ENCODE measurements around the gene PHACTR1.

Gene PHACTR1

DNA sequence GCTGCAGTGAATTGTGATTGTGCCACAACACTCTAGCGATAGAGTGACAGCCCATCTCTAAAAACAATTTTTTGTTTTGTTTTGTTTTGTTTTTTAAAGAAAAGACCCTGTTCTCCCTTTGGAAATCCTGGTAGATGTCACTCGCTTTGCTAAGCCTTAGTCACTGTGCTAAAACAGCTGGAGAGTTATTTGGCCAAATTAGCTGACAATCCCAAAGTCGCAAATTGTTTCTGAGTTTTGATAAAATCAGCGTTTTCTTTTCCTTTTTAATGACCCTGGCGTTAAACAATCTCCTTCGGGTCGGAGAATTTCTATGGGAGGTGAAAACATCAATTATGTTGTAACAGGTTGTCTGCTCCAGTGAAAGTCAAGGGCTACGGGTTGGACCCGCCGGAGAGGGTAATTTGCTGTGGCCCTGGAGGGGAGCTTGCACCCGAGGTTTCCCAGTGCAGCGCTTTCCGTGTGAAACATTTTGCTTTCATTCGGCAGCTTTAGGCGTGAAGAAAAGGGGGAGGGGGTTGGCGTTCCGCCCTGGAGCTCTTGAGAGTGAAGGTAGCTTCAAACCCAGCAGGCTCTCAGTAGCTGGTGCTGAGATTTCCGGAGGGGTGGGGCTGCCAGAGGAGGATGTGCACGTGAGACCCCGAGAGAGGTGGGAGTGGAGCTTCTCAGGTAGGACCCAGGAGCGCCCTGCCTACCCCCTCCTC lies 296.6 kb downstream of the PHACTR1 start:
- DNase-seq (ENCODE audit: extremely low read depth in 1 of 2, low read depth in 1 of 2): no peak

DNA sequence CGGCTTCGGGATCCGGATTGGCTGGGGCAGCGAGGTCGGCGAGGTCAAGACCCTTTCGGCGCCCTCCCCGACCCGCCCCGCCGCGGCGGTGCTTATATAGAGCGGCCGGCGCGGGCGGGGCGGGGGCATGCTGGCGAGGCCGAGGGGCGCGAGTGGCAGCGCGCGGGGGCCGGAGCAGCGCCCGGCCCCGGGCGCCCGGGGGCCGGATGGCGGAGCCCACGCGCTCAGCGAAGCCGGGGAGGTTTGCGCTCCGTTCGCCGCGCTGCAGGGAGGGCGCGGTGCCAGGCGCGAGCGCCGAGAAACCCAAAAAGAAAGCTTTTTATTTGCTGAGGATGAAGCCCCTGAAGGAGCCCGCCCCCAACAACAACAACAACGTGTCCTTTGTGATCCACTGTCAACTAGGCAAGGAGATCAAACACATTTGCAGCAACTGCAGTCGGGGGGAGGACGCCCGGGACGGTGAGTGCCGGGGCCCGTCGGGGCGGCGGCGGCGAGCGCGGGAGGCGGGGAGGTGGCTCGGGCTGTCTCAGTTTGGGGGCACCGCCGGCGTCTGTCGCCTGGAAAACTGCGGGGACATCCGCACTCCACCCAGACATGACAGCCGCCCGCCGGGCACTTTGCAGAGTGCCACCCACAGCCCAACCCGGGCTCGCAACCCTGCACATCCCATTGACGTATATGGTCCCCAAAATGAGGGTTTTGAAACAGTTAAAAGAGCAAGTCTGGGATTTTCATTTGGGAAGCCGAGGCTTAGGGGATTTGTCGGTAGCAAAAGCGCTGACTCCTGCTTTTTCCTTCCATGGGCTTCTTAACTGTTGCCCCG lies 297.3 kb downstream of the PHACTR1 start:
- no peak for DNase-seq (ENCODE audit: extremely low read depth in 1 of 2, low read depth in 1 of 2)

DNA sequence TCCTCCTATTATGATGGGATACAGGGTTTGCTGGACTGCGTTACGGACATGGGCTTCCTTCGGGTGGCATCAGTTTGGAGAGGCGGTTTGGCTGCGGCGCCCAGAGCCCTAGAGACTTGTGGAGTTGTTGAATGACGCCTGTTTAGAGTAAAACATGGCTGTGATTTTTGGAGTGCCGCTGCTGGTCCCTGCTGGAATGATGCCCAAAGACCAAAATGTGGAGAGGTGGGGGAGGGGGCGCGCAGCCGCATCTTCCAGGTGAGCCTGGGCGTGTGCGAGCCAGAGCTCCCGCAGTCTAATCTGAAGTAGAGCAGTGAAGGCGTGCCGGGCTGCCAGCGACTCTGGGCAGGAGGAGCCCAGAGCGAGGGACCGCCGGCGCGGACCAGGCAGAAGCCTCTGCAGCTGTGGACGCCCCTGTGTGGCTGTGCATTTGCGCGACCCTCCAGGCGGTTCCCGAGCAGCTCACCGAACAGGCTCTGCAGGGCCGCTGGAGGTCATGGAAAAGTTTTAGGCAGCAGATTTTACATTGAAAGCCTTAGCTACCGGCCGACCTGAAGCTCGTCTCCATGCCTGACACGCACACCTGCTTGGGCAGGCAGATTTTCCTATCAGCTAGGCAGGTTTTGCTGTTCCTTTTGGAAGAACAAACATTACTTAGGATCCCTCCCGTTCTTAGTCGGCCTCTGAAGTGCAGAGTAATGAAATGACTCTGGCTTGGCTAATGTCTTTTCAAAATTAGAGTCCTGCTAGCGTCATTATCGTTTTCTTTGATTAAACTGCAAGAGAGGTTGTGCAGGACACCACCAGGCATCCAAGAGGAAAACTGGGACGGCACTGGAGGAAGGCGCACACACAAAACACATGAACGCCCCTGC lies 298.2 kb downstream of the PHACTR1 start:
- DNase-seq (ENCODE audit: extremely low read depth in 1 of 2, low read depth in 1 of 2): no peak

DNA sequence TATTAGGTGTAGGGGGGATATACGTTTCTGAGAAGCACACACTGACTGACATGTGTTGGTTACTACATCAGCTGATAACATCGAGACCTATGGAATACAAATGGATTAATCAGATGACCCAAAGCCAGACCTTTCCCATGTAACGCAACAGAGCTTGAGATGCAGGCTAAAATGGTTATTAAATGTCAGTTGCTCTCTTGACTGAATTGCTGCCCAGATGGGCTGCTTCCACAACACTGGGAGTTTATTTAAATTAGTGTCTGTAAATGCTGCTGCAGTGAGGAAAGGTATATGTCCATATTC lies 298.8 kb downstream of the PHACTR1 start:
- no peak for DNase-seq (ENCODE audit: extremely low read depth in 1 of 2, low read depth in 1 of 2)

DNA sequence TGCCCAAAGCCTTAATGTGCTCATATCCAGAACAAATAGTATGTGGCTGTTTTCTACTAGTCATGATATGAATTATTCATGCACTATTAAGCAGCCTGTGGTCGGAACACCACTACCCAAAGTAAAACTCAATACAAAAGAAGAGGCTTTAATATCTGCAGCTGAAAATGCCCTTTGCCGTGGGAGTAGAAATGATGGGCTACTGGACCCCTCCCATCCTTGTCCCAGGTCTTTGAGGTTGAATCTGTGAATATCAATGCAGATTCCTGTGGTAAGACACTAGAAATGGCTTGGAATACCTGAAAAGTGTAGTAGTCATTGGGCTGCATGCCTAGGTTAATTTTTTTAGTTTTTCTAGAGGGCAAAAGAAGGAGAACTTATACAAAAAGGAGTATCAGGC lies 308.0 kb downstream of the PHACTR1 start:
- no peak for DNase-seq (ENCODE audit: extremely low read depth in 1 of 2, low read depth in 1 of 2)

DNA sequence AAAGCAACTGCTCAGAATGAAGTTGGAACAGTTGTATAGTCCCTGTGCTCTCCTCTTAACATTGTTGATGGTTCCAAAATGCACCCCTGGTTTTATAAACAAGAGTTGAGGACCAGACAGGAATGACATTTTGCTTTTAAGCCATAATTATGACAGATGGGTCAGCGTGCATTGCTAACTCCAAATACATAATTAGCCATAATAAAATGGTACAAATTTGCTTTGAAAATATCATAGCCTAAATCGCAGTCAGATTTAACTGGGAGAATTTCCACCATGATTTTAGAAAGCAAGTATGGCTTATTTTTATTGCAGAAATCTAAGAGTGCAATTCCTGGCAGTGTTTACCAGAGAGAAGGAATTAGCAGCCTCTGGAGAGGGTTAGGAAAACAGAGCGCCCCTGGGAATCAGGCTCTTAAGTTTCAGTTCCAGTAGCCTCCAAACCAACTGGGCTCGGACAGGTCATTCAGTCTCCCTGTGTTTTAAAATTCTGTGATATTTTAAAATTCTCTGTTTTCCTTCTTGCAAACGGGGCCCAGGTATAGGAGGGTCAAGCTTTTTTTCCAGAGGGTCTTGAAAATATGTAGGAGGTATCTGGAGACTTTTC lies 309.4 kb downstream of the PHACTR1 start:
- no peak for DNase-seq (ENCODE audit: extremely low read depth in 1 of 2, low read depth in 1 of 2)

DNA sequence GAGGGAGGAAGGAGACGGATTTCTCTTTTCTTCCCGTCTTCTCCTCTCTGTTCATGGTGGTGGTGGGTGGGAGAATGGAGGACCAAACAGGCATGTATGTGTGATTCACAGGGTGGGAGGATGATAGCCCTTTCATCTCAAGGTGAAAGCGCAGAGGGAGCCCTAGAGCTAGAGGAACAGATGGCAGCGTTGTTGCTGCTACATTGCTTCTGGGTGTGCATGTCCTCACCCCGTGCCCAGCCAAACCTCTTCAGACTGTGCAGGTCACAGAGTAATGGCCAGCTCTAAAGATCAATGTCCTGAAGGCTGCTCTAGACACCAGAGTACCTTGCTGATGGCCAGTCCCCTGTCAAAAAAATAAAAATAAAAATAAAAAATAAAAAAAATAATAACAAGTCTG lies 310.0 kb downstream of the PHACTR1 start:
- no peak for DNase-seq (ENCODE audit: extremely low read depth in 1 of 2, low read depth in 1 of 2)

DNA sequence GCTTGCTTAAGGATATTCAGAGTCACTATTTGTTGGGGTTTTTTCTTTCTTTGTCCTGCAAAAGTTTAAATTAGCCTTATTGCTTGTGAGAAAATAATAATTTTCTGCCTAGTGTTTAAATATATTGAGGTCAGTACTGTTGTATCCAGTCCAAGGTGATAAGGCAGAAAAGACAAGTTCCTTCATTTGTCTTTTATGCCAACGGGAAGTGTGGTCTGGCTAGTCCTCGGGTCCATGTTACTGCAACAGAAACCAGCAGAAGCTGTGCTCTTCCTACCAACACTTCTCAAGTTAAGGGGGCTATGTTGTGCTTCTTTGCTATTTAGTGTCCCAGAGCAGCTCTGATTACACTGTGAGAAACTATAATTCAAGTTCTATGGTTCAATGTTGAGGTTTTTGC lies 310.6 kb downstream of the PHACTR1 start:
- DNase-seq (ENCODE audit: extremely low read depth in 1 of 2, low read depth in 1 of 2): no peak

DNA sequence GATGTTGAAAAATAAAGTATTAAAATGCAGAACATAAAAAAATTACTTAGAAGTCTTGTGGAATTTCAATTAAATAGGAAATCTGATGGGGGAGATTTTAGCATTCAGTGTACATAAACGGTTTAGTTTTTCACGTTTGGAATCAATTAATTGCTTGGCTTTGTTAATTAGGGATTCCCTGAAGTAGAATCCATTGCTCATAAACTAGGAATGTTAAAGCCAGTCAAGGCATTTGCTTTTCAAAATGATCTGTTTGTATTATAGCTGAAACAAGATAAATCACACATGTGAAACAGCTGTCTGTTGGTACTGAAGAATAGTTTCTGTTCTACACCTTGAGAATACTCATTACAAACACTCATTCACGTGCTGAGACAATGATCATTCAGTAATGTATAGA lies 313.8 kb downstream of the PHACTR1 start:
- DNase-seq (ENCODE audit: extremely low read depth in 1 of 2, low read depth in 1 of 2): no peak

DNA sequence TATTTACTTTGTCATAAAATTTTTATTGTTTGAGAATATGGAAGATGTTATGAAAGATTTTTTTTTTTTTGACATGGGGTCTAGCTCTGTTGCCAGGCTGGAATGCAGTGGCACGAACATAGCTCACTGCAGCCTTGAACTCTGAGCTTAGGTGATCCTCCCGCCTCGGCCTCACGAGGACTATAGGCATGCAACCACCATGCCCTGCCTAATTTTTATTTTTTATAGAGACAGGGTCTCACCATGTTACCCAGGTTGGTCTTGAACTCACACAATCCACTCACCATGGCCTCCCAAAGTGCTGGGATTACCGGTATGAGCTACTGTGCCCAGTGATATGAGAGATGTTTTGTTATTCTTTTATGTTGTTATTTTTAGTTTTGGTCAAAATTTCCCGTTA lies 316.0 kb downstream of the PHACTR1 start:
- DNase-seq (ENCODE audit: extremely low read depth in 1 of 2, low read depth in 1 of 2): no peak

DNA sequence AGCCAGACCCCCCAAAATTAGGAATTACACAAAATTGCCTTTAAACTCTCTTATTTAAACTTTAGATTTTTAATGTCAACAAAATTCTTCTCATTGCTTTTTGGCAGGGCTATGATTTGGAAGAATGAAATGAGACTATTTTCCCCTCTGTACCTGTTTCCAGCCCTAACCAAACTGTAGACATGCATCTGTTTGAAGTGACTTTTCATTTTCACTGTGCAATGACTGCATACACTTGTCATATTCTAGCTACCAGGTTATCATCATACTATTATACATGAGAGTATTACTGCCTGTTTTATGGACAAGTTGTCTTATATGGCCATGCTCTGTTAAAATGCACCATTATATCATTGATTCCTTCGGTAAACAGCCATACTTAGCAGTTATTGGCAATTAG lies 316.6 kb downstream of the PHACTR1 start:
- DNase-seq (ENCODE audit: extremely low read depth in 1 of 2, low read depth in 1 of 2): no peak

DNA sequence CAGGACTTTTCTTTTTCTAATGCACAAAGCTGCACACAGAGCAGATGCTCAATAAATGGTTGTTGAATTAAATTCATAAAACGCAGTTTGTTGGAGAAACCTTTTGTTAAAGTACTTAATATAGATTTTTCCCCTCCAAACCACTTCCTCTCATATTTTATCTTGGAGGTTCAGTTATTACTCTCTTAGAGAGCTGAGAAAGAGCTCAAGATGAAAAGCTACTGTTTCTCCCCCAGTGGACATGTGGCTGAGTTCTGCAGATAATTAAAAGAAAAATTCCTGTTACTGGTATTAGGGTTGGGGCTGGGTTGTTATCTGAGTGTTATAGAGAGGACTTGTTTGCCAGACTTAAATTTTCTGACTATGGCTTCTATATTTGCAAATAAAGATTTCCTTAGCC lies 317.7 kb downstream of the PHACTR1 start:
- no peak for DNase-seq (ENCODE audit: extremely low read depth in 1 of 2, low read depth in 1 of 2)

DNA sequence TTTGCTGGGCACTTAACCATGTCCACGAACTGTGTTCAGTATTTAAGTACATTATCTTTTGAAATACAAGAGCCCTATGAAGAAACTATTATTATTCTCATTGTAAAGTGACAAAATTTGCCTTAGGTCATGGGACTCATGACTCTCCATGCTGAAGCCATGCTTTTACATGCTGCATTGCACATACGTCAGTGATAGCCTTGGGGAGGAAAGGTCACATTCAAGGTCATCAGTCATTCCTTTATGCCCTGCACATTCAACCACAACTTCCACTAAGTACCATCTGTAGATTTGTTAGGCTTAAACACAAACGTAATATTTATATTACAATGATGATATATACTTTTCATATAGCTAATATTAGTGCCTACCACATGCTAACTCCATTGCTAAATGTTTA lies 319.0 kb downstream of the PHACTR1 start:
- DNase-seq (ENCODE audit: extremely low read depth in 1 of 2, low read depth in 1 of 2): no peak

DNA sequence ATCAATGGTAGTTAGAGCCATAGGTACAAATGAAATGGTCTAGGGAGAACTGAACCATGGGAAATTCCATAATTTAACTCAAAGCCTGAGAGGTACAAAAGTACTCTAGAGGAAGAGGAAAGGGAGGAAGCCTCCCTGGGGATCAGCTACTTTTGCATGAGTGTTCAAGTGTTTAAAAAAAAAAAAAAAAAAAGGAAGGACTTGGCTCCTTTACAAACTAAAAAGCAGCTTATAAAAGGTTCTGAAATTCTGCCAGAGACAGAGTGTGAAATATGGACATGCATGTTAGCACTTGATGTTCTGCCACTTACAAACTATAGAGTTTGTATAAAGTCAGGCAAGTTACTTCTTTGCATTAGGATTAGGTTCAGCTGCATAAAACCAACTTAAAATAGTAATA lies 321.7 kb downstream of the PHACTR1 start:
- DNase-seq (ENCODE audit: extremely low read depth in 1 of 2, low read depth in 1 of 2): no peak

DNA sequence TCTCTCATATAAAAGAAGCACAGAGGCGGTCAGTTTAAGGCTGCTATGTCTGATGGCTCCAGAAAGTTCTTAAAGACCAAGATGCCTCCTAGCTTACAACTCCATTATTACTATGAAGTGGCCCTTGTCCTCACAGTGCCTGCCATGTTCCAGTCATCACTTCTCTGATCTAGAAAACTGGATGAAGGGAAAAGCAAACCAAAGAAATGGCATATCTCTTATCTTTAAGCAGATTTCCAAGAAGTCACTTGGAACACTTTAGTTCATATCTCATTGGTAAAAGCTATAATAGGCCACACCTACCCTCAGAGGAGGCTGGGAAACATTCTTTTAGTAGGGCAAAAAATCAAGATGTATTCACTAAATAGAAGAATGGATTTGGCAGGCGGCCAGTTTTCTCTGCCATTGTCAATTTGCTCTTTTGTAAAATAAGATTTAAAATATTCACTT lies 322.2 kb downstream of the PHACTR1 start:
- no peak for DNase-seq (ENCODE audit: extremely low read depth in 1 of 2, low read depth in 1 of 2)

DNA sequence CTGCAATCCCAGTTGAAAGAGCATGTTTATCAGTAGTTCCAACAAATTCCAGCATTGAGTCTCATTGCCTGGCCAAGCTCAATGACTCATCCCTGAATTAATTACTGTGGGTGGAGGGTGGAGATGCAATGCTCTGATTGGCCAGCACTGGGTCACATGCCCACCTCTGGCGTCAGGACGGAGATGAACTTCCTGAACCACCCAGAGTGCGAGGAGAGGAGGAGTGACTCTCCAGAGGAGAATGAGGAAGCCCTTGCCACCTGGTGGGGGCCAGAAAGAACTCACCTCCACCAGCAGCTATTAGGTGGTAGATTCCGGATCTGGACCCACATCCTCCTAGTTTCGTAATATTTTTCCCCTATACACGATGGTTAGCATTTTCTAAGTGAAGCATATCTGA lies 327.8 kb downstream of the PHACTR1 start:
- no peak for DNase-seq (ENCODE audit: extremely low read depth in 1 of 2, low read depth in 1 of 2)

DNA sequence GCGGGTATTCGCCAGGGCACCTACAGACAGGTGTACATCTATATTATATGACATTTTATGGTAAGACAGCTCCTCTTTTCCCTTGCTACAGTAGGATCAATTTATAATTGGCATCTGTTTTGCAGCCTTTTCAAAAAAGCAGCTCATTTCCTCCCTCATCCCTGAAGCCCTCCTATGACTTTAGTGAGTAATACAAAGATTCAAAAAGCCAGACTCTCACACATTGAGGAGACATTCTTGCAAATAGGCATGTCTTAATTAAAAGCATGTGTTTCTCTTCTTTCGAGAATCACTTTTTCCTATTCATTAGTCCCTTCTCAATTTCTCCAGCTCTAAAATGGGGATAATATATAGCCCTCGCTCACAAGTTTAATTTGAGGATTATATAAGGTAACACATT lies 328.3 kb downstream of the PHACTR1 start:
- no peak for DNase-seq (ENCODE audit: extremely low read depth in 1 of 2, low read depth in 1 of 2)

DNA sequence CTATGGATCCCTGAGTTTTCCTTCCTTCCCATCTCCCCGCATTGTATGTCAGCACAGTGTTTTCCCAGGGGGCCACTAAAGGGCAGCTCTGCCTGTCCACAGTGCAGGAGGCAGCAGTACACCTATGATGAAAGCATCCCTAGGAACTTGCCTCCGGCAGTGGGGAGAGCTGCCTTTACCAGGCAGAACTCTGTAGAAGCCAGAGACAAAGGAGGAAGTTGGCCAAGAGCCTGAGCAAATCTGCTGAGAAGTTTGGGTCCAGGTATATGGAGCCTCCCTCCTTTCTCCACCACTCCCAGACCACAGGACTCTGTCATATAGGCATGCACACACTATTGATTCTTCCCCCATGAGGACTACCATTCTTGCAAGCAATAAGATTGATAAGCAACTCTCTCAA lies 329.1 kb downstream of the PHACTR1 start:
- no peak for DNase-seq (ENCODE audit: extremely low read depth in 1 of 2, low read depth in 1 of 2)

DNA sequence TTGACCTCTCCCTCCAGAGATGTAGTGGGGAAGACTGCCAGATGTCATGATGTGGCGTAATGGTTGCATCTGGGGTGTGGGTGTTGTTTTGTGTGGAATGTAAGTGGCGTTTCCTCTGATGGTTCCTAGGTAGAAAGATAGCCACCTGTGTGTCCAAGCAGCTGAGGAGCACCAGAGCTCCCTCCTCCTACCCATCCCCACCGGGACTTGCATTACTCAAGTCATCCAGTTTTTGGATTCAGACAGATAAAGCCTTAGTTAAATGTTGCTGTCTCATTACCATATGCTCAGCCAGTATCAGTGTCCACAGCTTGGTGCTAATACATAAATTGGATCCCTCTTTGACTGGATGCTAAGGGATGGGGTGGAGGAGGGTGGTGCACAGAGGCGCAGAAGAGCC lies 329.5 kb downstream of the PHACTR1 start:
- no peak for DNase-seq (ENCODE audit: extremely low read depth in 1 of 2, low read depth in 1 of 2)

DNA sequence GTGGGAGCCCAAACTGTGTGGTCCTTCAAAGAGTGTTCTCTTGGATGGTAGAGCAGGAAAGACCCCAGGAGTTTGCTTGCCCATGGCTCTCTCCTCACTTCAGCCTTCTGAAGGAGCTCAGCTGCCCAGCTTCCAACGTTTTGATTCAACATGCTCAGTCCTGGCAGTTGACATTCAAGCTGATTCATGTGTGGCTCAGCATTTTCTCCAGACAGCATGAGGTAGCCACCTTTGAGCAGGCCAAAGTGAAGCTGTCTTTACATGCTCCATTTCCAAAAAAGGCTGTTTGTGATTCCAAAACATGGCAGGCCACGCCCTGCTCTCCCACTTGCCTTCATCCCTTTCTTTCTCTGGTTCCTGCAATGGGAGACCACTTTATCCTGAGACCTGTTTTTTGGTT lies 331.5 kb downstream of the PHACTR1 start:
- DNase-seq (ENCODE audit: extremely low read depth in 1 of 2, low read depth in 1 of 2): no peak

DNA sequence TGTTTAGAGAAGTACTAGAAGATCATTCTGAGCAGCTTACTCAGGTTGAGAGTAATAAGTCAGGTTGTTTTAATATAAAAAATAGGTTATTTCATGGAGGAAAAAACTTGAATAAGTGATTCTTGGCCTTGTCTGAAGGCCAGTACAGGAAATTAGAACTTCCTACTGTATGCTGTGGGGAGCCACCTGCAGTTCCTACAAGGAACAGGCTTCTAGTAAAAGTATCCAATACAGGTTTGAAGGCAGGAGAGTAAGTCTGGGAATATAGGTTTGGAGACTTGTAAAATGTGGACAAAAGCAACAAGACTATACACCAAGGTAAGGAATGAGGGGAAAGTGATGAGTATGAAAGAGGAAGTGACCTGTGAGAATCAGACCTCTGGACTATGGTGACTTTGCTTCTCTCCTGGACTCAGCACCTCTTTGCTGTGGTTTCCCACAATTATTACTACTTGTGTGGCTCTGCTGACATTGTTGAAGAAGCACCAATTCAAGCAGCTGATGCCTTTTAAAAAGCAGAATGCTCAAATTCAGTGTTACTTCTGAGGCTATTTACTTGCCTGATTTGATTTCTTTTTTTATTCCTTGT lies 333.2 kb downstream of the PHACTR1 start:
- no peak for DNase-seq (ENCODE audit: extremely low read depth in 1 of 2, low read depth in 1 of 2)
